ENCODE measurements around the gene SPACA1. TPM values are rescaled to one million over a fixed set of nuclear protein-coding genes. Genes with fewer than 3 reads are reported as not detected.

The SPACA1 gene
- total and polyA plus RNA-seq, 7 donors: not detected

- no peak overlapping the region for H3K27ac ChIP-seq
- no peaks in the 10 kb centered on the region for H3K27me3 ChIP-seq
- intact Hi-C loops (cut with DNase I): no loop called here
- H3K4me1 ChIP-seq: no peaks in the 10 kb centered on the region
- no peaks in the 10 kb centered on the region for H3K9me3 ChIP-seq
- DNase-seq: no peak
- no peak overlapping the region for H3K4me3 ChIP-seq
- H3K36me3 ChIP-seq: no peaks in the 10 kb centered on the region
- TF ChIP-seq POLR2A (IDR thresholded peaks at IDR 0.05) (no peak), CTCF (IDR thresholded peaks at IDR 0.05) (no peak)
These were observed 59.6 kb downstream of the SPACA1 start for GRCh38 chr6:88107241-88107640.

- Histone ChIP-seq H3K9me3 (no peaks in the 10 kb centered on the region), H3K36me3 (no peaks in the 10 kb centered on the region), H3K27ac (no peak overlapping the region), H3K4me1 (no peaks in the 10 kb centered on the region), H3K4me3 (no peak overlapping the region), H3K27me3 (no peaks in the 10 kb centered on the region)
- 84 to 86% methylated on average over 5 of the region's 5 CpGs for WGBS, 2 donors
- TF ChIP-seq CTCF (IDR thresholded peaks at IDR 0.05) (no peak), POLR2AphosphoS5 (IDR thresholded peaks at IDR 0.05) (no peak), EP300 (IDR thresholded peaks at IDR 0.05) (no peak), POLR2A (IDR thresholded peaks at IDR 0.05) (no peak)
- intact Hi-C loops (cut with DNase I): no loop called here
- DNase-seq: no peak
These were observed 64.3 kb downstream of the SPACA1 start for GRCh38 chr6:88111991-88112390.

GRCh38 chr6:88114838-88115237, 67.2 kb downstream of the SPACA1 start:
- intact Hi-C loops (cut with DNase I): no loop called here
- Histone ChIP-seq H3K9me3 (no peaks in the 10 kb centered on the region), H3K36me3 (no peaks in the 10 kb centered on the region), H3K4me3 (no peak overlapping the region), H3K27ac (no peak overlapping the region), H3K4me1 (no peaks in the 10 kb centered on the region), H3K27me3 (no peaks in the 10 kb centered on the region)
- no peak for TF ChIP-seq POLR2AphosphoS5 (IDR thresholded peaks at IDR 0.05)
- TF ChIP-seq POLR2A (IDR thresholded peaks at IDR 0.05): no peak
- no peak for TF ChIP-seq CTCF (IDR thresholded peaks at IDR 0.05)
- no peak for TF ChIP-seq EP300 (IDR thresholded peaks at IDR 0.05)
- 40 to 68% methylated on average over 2 of the region's 2 CpGs for WGBS, 2 donors
- DNase-seq: no peak

GRCh38 chr6:88115307-88115706, 67.7 kb downstream of the SPACA1 start:
- H3K9me3 ChIP-seq: no peaks in the 10 kb centered on the region
- no peak overlapping the region for H3K4me3 ChIP-seq
- no peak for TF ChIP-seq EP300 (IDR thresholded peaks at IDR 0.05)
- TF ChIP-seq POLR2AphosphoS5 (IDR thresholded peaks at IDR 0.05): no peak
- no peak for TF ChIP-seq POLR2A (IDR thresholded peaks at IDR 0.05)
- H3K27me3 ChIP-seq: no peaks in the 10 kb centered on the region
- no peak overlapping the region for H3K27ac ChIP-seq
- no peak for DNase-seq
- WGBS, 2 donors: 44 to 87% methylated on average over 2 of the region's 2 CpGs
- intact Hi-C loops (cut with DNase I): no loop called here
- no peaks in the 10 kb centered on the region for H3K4me1 ChIP-seq
- no peaks in the 10 kb centered on the region for H3K36me3 ChIP-seq

GRCh38 chr6:88116276-88116675, 68.6 kb downstream of the SPACA1 start:
- intact Hi-C loops (cut with DNase I): no loop called here
- no peaks in the 10 kb centered on the region for H3K36me3 ChIP-seq
- WGBS, 2 donors: 72 to 75% methylated on average over 3 of the region's 3 CpGs
- DNase-seq: no peak
- H3K9me3 ChIP-seq: no peaks in the 10 kb centered on the region
- no peak overlapping the region for H3K27ac ChIP-seq
- no peak overlapping the region for H3K4me3 ChIP-seq
- TF ChIP-seq EP300 (IDR thresholded peaks at IDR 0.05) (no peak), POLR2A (IDR thresholded peaks at IDR 0.05) (no peak), CTCF (IDR thresholded peaks at IDR 0.05) (no peak), POLR2AphosphoS5 (IDR thresholded peaks at IDR 0.05) (no peak)
- no peaks in the 10 kb centered on the region for H3K27me3 ChIP-seq
- H3K4me1 ChIP-seq: no peaks in the 10 kb centered on the region

Other genes with a start within 250 kb of the SPACA1 start
- gene CNR1, start 118.5 kb downstream of the SPACA1 start, total RNA-seq: 10 to 100 TPM; 19.1 to 27.7 (median 24.6) TPM
- gene CNR1, start 118.5 kb downstream of the SPACA1 start, polyA plus RNA-seq: 1 to 10 TPM in 1 of 3 donors, under 1 TPM in 2; under 0.01 to 5.2 (median 0.46) TPM

All from sigmoid colon (tissue), 7 donors.